Smooth muscle cell of the brain vasculature (primary cell): Measurements from ENCODE around the gene ATP5MK.
"Not testable (repeated sequence)": the region's sequence is repeated elsewhere in the genome, so short reads cannot be mapped to it uniquely, and the experiment has no call there.

Experiments
- DNase-seq: peaks from one replicate; pipeline ENCODE4 v3.0.0-alpha.2; 2012; ENCODE audit warnings: low read depth, low spot score

Gene ATP5MK

GRCh38 chr10:103396067-103396788 is at the start of gene ATP5MK, which contains the start of gene PDCD11:
Gene ATP5MK, minus strand, starts transcription at chr10:103396475. Its CDS starts 4,018 bp downstream, at chr10:103392457.
Gene PDCD11, plus strand, starts transcription at chr10:103396626. Its CDS starts 1,801 bp downstream, at chr10:103398427.
- peak; percentile 88 for DNase-seq

GRCh38 chr10:103445366-103445765 is 49.1 kb upstream of the ATP5MK start:
- DNase-seq = no peak

GRCh38 chr10:103444478-103444877 is 48.2 kb upstream of the ATP5MK start:
- DNase-seq = no peak

- no peak for DNase-seq
Observed at GRCh38 chr10:103443475-103444185, 47.4 kb upstream of the ATP5MK start.

- no peak for DNase-seq
Observed at GRCh38 chr10:103442031-103442461, 45.8 kb upstream of the ATP5MK start.

GRCh38 chr10:103441611-103442010 is 45.3 kb upstream of the ATP5MK start:
- no peak for DNase-seq

- DNase-seq = no peak
Observed at GRCh38 chr10:103441206-103441605, 44.9 kb upstream of the ATP5MK start.

GRCh38 chr10:103440416-103440815 is 44.1 kb upstream of the ATP5MK start:
- no peak for DNase-seq

GRCh38 chr10:103439776-103440175 is 43.5 kb upstream of the ATP5MK start:
- DNase-seq = no peak

- no peak for DNase-seq
Observed at GRCh38 chr10:103433858-103434257, 37.6 kb upstream of the ATP5MK start.

GRCh38 chr10:103431902-103432301 is 35.6 kb upstream of the ATP5MK start:
- no peak for DNase-seq

- DNase-seq = no peak
Observed at GRCh38 chr10:103429647-103430046, 33.4 kb upstream of the ATP5MK start.

GRCh38 chr10:103428989-103429643 is 32.8 kb upstream of the ATP5MK start:
- no peak for DNase-seq

GRCh38 chr10:103427866-103428265 is 31.6 kb upstream of the ATP5MK start:
- no peak for DNase-seq

GRCh38 chr10:103423748-103424147 is 27.5 kb upstream of the ATP5MK start:
- DNase-seq = no peak

GRCh38 chr10:103419101-103419500 is 22.8 kb upstream of the ATP5MK start:
- no peak for DNase-seq

- DNase-seq = no peak
Observed at GRCh38 chr10:103417601-103418000, 21.3 kb upstream of the ATP5MK start.

GRCh38 chr10:103417148-103417469 is 20.8 kb upstream of the ATP5MK start:
- not testable (repeated sequence) for DNase-seq

GRCh38 chr10:103416436-103417147 is 20.3 kb upstream of the ATP5MK start:
- DNase-seq = peak; percentile 51

- DNase-seq = no peak
Observed at GRCh38 chr10:103415581-103415980, 19.3 kb upstream of the ATP5MK start.

- DNase-seq = no peak
Observed at GRCh38 chr10:103413564-103413963, 17.3 kb upstream of the ATP5MK start.
